GM21786 (cell line): Measurements from ENCODE around the gene RIMBP3B.
"Not testable (repeated sequence)": the region's sequence is repeated elsewhere in the genome, so short reads cannot be mapped to it uniquely, and the experiment has no call there.

Experiments
- ATAC-seq: cut with Tn5 transposase; IDR thresholded peaks from one replicate; pipeline ENCODE4 v1.9.1; 2021; ENCODE audit not compliant: unreplicated experiment

RIMBP3B gene

DNA sequence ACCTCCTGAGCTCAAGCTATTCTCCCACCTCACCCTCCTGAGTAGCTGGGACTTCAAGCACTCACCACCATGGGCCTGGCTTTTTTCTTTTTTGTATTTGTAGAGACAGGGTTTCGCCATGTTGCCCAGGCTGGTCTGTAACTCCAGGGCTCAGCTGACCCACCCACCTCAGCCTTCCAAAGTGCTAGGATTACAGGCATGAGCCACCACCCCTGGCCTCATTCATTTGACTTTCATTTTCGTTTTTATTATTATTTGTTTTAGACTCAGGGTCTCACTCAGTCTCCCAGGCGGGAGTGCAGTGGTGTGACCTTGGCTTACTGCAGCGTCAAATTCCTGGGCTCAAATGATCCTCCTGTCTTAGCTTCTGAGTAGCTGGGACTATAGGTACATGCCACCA lies 24.2 kb downstream of the RIMBP3B start:
- not testable (repeated sequence) for ATAC-seq

DNA sequence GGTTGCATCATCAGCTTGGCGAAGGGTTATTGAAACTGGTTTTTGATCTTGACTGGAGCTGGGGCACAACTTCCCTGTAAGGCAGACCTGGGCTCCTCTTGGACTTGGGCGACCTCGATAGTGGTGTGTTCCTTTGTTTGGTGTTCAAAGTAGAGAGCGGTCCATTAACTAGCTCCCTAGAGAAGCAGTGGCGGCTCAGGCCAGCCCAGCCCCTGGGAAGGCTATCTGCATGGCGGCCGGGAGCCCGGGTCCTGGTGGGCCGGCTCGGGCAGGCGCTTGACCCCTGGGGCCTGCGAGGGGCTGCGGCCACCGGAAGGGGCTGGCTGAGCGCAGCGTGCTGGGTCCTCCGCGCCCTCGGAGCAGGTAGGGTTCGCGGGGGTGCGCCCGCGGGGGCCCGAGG lies 32.8 kb downstream of the RIMBP3B start:
- ATAC-seq: not testable (repeated sequence)

DNA sequence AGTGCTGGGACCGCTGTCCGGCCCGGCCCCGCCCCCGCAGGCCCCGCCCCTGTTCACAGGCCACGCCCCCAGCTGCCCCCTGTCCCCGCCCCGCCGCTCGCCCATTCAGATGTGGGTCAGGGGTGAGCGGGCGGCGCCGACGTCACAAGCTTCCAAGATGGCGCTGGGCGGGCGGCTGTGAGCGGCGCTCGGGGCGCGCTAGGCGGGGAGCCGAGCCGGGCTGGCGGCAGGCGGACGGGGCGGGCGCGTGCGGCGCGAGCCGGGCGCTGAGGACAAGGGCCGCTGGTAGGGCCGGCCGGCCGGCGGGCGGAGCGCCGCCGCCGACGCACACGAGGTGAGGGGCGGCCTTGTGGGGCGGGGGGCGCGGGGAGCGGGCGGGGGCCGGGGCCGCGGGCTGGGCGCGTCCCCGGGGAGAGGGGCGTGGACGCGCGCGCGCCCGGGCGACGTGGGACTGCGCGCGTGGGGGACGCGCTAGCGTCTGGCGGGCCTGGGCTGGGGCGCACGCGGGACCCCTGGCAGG lies 33.7 kb downstream of the RIMBP3B start, which contains the start of gene HIC2:
HIC2 (plus strand) TSS at position 145 of the 520 bp plus-strand sequence. CDS start 25,461 bp downstream, outside the sequence.
- ATAC-seq: not testable (repeated sequence)

DNA sequence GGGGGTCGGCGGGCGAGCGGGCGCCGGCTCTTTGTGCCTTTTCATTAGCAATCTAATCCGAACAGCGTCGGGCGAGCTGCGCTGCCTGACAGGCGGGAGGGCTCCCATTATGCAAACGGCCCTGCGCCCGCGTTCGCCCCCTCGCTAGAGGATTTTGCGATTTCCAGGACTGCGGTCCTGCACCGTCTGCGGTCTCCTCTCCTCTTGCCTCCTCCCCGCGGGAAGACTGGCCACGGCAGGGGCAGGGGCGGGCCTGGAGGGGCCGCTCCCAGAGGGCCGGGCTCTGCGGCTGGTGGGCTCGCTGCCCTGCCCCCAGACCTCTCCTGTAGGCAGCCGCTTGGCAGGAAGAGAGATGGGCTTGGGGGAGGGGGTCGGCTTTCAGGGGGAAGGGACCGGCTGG lies 34.3 kb downstream of the RIMBP3B start:
- ATAC-seq: not testable (repeated sequence)

DNA sequence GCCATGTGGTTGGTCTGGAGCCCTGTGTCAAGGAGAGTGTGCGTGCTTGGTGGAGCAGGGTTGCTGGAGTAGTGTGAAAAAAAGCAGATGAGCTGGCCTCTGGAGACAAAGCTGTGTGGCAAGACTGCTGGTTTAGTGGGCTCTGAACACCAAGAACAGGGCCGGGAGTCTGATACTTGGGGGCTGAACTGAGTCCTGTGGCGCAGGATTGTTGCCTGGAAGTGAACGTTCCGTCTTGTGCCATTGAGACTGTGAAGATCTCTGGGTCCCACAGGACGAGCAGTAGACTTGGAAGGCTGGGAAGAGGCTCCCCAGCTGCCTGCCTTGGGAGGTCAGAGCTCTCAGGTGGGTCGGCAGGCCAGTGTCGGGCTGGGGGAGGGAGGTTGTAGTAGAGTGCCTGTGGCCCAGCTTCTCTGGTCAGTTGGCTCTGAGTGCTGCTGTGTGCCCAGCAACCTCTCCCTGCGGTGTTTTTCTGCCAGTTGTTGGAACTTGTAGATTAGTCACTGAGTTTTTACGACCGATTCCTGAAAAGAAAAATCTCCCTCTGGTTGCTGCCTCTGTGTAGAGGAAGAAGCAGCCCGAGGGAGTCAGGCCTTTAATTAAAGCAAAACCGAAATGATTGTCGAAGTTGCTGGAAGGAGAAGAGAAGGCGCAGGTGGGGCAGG lies 35.6 kb downstream of the RIMBP3B start:
- not testable (repeated sequence) for ATAC-seq

DNA sequence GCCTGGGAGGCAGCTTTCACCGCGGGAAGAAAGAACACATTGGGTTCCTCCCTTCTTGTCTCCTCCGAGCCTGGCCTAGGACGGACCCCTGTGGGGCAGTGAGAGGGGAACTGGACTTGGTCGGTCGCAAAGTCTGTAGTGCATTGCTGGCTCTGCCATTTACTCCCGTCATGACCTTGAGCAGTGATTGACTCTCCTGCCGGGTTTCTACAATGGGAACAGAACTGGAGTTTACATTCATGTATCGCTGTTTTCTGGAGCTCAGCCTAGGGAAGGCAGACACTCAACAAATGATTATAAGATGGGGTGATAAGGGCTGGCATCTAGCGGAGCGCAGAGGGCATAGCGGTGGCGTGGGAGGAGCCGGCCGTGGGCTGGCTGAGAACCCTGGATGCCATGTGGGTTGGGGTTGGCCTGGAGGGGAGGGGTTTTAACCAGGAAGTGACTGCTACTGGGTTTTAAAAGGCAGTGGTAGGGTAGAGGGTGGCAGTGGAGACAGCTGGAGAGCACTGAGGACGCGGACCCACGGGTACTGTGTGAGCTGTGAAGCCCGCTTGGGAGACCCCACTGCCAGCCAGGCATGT lies 36.7 kb downstream of the RIMBP3B start:
- not testable (repeated sequence) for ATAC-seq

DNA sequence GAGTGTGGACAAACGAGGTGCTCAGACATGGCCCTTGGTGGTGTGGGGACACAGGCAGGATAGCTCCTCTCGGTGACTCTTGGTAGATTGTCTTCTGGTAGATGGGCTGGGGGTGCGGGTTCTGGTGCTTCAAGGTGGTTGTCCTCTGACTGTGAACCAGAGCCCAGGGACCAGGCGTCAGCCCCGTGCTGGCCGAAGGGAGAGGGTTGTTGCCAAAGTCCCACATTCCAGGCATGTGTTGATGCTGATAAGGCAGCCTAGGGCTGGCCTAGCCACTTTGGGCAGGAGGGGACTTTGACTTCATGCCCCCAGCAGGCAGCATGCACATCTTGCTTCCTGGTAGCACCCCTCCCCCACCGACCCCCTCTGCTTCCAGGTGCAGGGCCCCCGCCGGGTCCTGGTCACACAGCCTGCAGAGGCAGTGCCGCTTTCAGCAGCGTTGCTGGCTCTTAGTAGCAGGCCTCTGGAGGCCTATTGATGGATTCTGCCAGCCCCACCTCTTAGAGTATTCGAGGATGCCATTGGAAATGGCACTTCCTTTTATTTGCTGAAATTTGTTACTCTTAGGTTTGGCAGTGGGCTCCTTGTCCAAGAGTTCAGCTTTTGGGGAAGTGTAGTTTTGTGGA lies 40.6 kb downstream of the RIMBP3B start:
- not testable (repeated sequence) for ATAC-seq

DNA sequence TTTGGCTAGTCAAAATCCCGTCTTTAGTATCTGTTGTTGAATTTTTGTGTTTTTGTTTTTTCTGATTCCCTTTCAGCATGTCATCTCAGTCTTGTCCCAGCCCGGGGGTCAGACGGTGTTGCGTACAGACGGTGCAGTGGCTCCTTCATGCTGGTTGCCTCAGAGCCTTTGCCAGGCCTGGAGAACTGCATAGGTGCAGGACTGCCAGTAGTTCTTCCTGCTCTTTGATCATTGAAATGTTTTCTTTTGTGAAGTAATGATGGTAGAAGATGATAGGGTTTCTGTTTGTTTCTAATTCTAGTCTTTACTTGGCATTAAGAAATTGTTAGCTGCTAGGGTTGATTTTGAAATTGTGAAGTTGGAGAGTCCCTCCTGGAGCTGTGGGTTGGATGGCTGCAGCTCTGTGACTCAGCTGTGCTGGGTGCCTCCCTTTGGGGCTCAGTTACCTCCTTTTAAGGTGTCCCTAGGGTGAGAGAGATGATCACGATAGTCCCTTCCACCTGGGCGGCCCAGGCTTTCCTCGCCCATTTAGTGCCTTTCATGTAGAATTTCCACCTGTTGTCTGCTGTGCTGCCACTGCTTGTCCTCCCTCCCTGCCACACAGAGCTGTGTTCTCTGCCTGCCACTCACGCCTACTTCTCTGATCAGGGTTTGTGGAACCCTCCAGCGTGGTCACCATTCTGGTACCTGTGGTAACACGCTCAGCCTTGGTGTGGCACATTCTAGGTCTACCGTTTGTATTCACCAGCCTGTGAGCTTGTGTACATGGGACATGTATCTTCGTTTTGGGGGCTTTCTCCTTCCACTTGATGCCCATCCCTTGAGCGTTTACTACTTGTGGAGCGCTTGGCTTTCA lies 51.1 kb downstream of the RIMBP3B start:
- not testable (repeated sequence) for ATAC-seq

DNA sequence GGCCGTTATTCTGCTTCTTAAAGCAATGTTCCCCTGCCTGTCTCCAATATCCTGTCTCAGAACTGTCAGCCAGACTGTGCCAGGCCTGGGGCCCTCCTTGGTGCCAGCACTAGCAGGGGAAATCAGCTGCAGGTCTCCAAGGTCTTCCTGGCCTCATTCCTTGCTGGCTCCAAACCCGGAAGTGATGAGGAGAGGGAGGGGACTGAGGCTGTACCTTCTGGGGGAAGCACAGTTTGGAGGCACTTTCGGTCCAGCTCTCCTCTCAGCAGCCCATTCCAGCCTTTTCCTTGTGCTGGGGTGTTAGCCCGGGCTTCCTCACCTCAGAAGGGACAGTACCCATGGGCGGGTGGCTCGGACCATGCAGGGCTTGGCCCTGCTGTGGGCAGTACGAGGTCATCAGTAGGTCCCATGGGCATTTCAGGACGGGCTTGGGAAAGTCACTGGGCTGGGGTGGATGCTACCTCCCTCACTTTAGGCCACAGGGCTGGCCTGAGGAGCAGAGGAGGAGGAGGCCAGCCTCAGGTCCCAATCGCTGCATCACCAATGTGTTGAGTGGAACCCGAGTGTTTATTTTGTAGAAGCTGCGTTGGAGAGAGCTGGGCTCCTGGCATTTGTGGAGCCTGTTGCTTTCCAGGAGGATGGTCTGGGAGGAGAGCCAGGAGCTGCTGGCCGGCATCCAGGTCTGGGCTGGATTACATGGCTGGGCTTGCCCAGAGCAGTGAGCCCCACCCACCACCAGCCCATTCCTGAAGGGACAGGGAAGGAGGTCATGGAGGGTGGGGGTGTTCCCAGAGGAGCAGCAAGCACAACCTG lies 52.7 kb downstream of the RIMBP3B start:
- ATAC-seq: not testable (repeated sequence)

DNA sequence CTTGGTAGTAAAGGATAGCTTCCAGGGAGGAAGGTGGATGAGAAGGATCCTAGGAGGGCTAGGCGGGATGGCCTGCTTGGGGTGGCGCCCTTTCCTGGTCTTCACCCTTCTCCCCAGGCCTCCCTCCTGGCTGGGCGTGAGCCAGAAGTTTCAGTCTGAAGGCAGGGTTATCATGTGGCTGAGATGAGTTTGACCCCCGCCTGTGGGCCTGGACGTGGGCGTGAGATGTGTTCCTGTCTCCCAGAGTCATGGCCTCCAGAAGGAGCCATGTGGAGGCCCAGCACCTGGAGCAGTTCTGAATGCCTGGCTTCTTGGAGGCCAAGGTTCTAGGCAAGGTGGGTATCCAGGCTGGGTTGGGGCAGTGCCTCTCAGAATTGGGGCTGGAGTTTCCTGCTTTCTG lies 54.5 kb downstream of the RIMBP3B start:
- ATAC-seq: not testable (repeated sequence)
